GM10266 (cell line): ENCODE data around the gene PALLD.

Experiments used
- DNase-seq: peaks from one replicate; pipeline ENCODE4 v3.0.0; 2012; ENCODE audit errors: extremely low spot score
- CTCF ChIP-seq: IDR thresholded peaks from 2 replicates; pipeline ENCODE4 v1.5.1; 2012; ENCODE audit warnings: mild to moderate bottlenecking, low read depth; ENCODE audit not compliant: control insufficient read depth, insufficient read depth; ENCODE audit errors: missing control alignments

PALLD gene

GRCh38 chr4:168674077-168674747 lies 177.4 kb downstream of the PALLD start:
- no peak for TF ChIP-seq CTCF
- no peak for DNase-seq

GRCh38 chr4:168674866-168675265 lies 178.0 kb downstream of the PALLD start:
- DNase-seq = no peak
- no peak for TF ChIP-seq CTCF

GRCh38 chr4:168677063-168677462 lies 180.2 kb downstream of the PALLD start:
- DNase-seq = no peak
- no peak for TF ChIP-seq CTCF

GRCh38 chr4:168677879-168678278 lies 181.0 kb downstream of the PALLD start:
- TF ChIP-seq CTCF = no peak
- DNase-seq = no peak

- DNase-seq = no peak
- TF ChIP-seq CTCF = no peak
These were observed 182.0 kb downstream of the PALLD start for GRCh38 chr4:168678751-168679366.

- no peak for TF ChIP-seq CTCF
- DNase-seq = no peak
These were observed 182.5 kb downstream of the PALLD start for GRCh38 chr4:168679397-168679796.

GRCh38 chr4:168679819-168680218 lies 183.0 kb downstream of the PALLD start:
- no peak for TF ChIP-seq CTCF
- DNase-seq = no peak
